HG03097 (cell line): ENCODE measurements around the gene FRMD4A.

Experiments used
- ATAC-seq: cut with Tn5 transposase; IDR thresholded peaks from one replicate; pipeline ENCODE4 v1.9.1; 2021; ENCODE audit not compliant: unreplicated experiment, low FRiP score

FRMD4A gene

DNA sequence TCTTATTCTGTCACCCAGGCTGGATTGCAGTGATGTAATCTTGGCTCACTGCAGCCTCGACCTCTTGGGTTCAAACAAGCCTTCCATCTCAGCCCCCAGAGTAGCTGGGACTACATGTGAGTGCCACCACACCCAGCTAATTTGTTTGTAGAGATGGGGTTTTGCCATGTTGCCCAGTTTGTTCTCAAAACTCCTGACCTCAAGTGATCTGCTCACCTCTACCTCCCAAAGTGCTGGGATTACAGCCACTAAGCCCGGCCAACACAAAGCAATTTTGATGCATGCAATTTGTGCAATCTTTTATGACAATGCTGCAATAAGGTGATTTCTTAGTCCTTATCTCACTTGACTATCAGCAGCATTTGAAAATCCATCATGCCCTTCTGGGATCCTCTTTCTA lies 333.1 kb downstream of the FRMD4A start:
- ATAC-seq, result no peak

DNA sequence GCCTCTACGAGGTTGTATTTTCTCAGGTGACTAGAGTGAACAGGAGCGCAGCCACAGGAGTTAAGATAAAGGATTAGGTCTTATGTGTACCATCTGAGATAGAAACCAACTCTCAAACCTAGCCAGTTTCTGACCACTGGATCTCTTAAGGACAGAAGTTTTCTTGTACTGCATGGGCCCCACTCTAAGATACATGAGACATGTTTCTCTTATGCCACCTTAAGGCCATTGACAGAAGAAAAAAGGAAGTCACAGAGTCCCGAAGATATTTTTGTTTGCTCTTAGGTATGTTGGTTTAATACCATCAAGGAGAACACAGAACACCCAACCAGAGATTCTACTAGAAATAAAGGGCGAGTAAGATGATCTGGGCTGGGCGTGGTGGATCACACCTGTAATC lies 335.8 kb downstream of the FRMD4A start:
- no peak for ATAC-seq

DNA sequence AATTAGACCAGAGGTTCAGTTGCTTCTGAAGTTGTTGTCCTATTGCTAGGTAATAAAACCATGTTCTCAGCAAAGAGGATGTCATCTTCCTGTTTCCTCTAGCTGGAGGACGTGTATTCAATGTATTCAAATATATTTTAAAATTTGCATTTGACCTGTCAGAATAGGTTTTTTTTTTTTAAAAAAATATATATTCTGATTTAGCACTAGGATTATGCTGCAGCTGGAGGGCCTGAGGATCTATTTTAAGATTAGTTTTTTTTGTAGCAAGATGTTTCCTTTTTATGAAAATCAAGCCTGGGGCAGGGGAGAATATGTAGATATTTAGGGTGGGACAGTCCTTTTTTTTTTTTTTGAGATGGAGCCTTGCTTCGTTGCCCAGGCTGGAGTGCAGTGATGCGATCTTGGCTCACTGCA lies 337.0 kb downstream of the FRMD4A start:
- ATAC-seq, result no peak

DNA sequence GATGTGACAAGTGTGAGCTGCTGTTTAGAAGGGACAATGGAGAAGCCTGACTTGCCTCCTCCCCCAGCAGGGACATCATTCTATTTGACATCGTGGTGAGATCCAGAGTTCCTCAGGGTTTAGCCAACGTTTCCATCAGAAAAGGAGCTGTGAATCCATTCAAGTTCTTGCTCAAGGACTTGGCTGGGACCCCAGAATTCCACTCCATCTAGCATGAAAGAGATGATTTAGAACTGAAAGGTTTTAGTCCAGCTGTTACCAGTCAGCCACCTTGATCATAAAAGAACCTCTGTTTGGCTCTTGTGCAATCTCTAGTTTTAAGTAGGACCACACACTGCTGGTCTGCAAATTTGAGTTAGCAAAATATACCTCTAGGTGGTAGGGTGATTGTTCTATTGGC lies 337.6 kb downstream of the FRMD4A start:
- ATAC-seq, result no peak

DNA sequence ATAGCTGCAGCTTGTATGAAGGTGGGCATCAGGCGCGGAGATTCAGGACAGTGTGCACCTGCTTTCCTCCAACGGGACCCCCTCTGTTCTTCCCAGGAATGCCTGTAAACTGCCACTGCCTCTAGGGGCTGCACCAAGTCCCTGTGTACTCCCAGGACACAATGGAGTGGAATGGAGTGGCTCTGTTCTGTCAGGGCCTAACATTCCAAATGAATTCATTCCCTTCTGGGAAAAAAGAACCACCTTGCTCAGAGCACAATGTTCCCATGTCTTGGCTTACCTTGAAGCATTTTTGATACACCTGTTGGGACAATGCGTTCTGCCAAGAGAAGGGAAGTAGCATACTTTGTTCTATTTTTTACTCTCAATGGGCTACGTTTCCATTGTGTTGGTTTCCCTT lies 339.4 kb downstream of the FRMD4A start:
- ATAC-seq, result no peak

DNA sequence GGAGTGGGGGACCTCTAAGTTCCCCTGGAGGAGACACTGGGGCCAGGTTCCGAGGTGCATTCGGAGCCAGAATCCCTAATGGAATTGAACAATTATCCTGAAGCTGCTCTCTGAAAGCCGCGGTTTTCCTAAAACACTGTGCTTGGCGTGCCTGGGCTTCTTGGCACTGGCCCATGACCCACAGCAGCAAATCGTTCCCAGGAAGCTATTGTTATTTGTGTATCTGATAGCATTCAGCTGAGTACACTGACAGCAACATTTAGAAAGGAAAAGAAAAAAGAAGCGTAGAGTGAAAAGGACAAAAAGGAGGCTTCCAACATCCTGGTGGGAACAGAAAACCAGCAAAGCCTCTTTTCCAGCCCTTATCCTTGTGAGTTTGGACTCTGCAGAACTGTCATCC lies 339.8 kb downstream of the FRMD4A start:
- no peak for ATAC-seq

DNA sequence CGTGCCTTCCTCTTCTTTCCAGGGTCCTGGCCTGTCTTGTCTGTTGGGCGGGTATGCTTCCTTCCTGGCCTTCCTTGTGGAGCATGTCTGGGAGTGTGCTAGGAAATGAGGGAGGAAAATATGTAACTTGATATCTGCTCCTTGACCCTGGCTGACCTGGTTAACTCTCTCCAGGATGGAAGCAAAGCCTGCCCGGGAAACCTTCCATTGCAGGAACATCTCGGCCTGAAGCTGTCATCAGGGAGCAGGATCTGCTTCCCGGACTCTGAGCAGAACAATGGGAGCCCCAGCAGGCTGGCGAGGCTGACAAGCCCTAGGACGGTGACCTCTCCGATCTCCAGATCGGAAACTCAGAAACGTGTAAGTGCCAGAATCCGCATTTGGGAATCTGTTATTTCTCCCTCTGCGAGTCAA lies 340.3 kb downstream of the FRMD4A start:
- no peak for ATAC-seq

DNA sequence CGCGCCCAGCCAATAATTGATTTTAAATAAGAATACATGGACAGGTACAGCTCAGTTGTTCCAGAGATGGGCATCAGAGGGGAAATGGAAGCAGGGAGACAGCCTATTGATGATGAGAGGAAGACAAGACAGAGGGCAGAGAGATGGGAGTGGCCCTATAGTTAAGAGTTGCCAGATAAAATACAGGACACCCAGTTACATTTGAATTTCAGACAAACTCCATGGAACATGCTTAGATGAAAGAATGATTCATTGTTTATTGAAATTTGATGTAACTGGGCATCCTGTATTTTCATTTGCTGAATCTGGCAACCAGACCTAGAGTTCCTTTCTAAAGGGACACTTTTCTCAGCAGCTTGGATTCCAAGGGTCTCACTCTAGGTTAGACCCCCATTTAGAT lies 341.1 kb downstream of the FRMD4A start:
- ATAC-seq, result no peak

DNA sequence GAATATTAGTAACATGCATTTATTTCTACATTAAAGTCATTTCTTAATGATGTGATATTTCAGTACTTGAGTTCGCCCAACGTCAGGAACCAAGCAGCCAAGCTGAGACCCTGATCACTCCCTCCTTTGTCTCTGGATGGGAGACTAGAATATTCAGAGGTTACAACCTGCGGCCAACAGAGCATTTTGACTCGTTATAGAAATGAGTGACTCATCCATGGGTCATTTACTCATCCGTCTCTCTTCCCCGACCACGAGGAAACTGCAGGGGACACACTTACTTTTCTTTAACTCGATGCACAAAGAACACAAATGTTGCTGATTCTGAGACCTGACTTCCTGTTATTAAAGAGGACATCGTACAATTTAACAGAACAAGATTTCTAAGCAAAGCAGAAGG lies 343.3 kb downstream of the FRMD4A start:
- no peak for ATAC-seq

DNA sequence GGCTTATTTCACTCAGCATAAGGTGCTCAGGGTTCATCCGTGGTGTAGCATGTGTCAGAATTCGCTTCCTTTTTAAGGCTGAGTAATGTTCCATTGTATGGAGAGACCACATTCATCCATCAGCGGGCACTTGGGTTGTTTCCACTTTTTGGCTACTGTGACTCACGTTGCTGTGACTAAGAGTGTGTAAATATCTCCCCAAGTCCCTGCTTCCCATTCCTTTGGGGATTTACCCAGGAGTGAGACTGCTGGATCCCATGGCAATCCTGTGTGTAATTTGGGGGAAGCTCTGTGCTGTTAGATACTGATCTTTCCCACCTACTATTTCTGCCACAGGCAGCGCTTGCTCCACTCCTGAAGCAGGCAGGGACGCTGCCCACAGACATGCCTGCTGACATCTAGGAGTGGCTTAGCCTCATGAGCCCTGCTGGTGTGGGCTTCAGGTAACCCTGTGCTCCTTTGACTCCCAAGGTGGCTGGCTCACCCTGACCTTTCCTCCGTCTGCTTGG lies 346.0 kb downstream of the FRMD4A start:
- no peak for ATAC-seq

DNA sequence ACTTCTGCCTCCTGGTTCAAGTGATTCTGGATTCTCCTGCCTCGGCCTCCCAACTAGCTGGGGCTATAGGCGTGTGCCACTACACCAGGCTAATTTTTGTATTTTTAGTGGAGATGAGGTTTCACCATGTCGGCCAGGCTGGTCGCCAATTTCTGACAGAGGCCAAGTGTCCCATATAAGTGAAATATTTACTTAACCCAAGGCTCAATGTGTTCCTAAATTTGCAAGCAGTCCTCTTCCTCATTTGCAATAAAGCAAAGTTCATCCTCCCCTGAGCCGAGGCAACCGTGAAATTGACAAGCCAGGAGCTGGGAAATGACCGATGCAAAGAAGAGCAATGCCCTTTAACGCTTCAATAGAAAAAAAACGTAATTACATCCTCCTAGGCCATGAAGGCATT lies 347.7 kb downstream of the FRMD4A start:
- ATAC-seq, result no peak

DNA sequence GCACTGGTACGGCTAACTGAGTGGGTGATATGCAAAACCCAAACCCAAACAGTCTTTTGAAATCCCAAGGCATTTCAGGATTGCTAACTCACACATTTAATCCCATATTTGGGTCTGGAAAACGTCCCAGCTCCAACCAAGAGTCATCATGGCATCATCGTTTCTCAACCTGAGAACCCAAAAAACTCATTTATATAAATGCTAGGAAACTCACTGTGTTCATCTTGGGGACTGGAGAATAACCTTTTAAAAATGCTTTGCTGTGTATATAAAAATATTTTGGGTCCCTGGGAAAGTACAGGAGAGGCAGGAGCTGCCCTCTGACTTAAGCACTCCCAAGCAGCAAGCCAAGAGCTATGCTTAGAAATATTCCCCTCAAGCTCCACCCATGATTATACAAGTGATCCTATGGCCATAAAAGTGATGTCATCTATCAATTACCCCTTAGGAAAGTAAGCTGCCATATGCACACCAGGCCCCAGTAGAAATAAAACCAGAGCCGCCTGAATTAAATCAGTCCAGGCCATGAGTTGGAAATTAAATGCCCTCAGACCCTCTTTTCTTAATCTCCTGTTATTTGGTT lies 352.1 kb downstream of the FRMD4A start:
- ATAC-seq, result no peak

DNA sequence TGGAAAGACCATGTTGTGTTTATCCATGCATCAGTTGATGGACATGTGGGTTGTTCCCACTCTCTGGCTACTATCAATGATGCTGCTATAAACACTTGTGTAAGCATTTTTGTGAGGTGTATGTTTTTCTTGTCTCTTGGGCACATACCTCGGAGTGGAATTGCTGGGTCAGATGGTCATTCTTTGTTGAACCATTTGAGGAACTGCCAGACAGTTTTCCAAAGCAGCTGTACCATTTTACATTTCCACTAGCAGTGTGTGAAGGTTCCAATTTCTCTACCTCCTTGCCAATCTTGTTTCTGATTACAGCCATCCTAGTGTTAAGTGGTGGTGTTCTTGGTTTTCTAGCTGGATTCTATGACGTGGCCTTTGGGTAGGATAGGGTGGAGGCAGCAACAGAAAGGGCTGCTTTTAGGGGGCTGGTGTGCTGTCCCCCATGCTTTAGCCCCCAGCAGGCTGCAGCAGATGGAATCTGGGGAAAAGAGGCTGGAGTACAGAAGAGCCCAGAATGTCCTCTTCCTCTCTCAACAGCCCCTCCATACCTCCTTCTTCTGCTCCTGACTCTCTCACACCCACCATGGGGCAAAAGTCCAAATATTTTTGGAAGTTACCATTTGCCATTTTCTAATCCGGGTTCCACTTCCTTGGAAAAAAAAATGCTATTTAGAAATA lies 352.7 kb downstream of the FRMD4A start:
- ATAC-seq, result no peak

DNA sequence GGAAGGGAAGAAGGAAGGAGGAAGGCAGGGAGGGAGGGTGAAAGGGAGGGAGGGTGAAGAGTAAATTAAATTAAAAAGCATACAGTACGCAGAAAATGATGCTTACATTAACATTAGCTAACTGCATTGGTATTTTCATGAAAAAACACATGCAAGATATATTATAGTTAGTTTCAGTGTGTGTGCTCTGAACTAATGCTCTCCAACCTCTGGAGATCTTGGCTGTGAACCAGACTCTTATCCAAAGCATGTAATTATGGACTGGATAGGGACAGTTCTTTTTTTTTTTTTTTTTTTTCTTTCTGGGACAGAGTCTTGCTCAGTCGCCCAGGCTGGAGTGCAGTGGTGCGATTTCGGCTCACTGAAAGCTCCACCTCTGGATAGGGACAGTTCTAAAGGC lies 357.0 kb downstream of the FRMD4A start:
- ATAC-seq, result no peak

DNA sequence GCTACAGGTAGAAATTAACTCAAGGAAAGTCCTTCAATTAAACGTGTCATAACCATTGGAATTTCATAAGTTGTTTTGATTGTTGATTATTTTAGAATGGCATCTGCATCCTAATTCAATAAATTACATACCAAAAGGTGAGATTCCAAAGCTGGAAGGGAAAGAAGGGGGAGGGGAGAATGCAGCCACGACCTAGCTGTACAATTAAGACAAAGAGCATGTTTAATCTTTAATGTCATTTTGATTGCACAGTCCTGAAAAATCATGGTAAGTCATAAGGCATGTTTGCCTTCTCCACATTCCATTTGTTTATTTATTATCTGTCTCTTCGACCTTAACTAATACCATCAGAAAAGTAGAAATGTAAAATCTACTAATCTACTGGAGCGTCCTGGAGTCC lies 358.1 kb downstream of the FRMD4A start:
- ATAC-seq, result no peak

DNA sequence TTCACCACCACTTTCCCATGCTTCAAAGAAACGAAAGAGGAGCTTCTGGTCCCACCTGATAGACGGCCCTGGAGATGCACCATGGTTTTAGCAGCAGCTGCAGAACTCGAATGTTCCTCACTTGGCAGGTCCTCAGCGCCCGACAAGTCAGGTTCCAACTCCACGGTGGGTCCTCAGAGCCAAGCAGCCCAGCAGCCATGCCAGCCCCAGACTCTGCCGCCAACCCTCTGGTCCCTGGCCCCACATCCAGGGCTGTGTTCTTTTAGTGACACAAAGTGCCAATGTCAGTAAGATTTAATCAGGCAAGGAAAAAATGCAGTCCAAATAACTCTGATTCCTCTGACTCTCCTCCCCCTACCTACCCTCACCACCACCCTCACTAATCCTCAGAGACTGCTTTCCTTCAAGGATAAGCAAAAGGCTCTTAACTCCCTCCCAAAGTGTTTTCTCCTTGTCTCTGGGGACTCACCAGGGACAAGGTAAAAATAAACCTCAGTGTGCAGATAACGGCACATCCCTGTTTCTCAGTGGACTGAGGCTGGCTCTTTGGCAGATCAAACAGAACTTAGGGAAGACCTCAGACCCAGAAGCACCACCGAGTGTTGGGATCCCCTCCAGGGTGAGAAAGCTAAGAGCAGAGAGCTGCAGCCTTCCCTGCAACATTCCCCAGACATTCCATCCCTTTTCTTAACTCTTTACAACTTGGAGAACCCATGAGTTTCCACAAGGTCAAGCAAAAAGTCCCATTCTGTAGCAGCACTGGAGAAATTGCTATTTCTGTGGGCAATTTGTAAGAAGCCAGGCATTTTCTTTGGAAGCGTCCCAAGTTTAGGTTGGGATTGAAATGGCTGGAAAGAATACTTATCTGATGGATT lies 358.9 kb downstream of the FRMD4A start:
- no peak for ATAC-seq

DNA sequence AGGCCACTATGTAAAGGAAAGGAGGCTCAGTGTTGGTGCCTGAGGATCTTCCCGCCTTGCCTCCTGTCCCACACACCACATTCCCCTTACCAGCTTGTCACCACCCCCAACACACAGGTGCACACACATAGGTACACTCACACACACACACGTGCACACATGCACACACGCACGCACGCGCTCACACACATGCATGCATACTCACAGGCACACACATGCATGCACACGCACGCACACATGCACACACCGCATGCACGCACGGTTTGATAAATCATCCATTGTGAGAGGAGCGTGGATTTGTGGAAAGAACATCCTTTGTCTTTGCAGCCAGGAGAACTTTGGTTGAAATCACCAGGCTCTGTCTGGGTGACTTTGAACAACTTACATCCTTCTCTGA lies 359.8 kb downstream of the FRMD4A start:
- no peak for ATAC-seq

DNA sequence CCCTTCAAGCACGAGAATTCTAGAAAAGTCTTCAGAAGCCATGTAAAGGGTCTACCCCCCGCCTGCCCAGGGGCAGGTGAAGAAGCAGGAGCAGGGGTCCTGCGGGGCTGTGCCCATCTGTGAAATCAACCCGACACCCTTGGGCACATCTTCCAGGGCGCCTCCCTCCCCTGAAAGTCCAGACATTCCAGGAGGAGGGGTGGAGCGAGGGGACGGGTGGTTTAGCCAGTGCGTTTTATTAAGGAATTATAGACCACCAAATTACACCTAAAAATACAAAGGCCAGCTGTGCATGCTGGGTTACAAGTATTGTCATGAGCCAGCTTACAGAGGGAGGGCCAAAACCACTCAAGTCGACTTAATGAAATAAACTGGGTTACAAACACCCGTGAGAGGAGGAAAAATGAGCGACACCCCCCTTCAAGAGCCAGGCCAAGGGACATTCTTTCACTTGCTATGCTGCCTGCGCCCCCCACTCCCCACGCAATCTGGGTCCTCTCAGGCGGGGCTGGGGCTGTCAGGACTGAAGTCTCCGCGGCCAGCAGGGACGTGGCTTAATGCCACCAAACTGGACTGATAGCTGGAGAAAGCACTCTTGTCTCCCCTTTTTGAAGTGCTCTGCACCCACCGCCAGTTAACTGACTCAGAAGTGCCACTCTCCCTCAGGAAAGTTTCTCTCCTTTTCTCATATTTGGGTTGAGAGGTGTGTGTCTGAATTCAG lies 360.3 kb downstream of the FRMD4A start:
- ATAC-seq, result no peak

DNA sequence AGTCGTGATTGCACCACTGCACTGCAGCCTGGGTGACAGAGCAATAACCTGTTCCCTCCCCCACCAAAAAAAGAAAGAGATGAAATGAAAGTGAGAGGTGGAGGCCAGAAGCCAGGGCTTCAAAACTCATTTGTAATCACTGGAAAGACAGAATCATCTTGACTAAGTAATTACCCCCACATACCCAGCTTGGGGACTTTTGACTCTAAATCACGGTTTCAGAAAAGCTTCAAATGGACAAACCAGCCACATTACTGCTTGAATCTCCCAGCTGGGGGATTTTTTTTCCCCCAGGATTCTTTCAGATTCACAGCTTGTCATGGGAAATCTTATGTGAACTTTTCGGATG lies 361.0 kb downstream of the FRMD4A start:
- no peak for ATAC-seq

DNA sequence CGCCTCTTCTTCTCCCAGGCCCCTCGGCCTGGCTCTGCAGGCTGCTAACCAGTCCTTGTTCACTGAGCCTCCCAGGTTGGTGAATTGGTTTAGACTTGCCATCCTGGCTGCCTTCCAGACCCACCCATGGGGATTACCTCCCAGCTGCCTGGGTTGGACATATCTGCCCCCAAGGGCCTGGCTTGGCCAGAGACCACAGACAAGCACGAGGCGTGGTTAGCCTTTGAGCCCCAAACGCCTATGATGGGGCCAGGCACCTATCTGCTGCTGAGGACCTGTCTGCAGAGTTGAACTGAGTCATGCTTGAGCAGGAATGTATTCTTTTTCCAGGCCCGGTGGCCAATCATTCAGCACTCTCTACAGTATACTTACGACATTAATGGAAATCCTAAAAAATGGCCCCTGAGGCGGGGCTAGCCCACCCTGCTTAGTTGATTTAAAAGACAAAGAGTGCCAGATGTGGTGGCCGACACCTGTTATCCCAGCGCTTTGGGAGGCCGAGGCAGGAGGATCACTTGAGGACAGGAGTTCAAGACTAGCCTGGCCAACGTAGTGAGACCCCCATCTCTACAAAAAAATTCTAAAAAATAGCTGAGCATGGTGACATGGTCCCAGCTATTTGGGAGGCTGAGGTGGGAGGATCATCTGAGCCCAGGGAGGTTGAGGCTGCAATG lies 361.5 kb downstream of the FRMD4A start:
- no peak for ATAC-seq

DNA sequence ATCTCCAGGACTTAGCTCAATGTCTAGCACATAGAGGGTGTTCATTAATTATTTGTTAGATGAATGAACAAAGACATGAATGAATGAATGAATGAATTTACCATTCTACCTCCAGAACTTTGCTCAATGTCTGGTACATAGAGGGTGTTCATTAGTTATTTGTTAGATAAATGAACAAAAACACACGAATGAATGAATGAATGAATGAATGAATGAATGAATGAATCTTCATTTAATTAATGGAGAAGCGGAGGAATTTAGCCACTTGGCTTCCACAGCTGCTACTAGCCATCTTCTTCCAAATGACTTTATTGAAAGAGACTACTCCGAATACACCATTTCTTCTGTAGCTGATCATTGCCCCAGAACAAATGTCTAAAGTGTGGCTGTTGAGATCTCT lies 368.9 kb downstream of the FRMD4A start:
- ATAC-seq, result no peak
